Measurements from ENCODE around the gene EVA1A.

GRCh38 chr2:75580156-75580555 lies 19.4 kb upstream of the EVA1A start:
- TF ChIP-seq CTCF (IDR thresholded peaks at IDR 0.05; ENCODE audit: insufficient read depth, low read depth, low read length): no peak
- TF ChIP-seq EZH2 (IDR thresholded peaks at IDR 0.05; ENCODE audit: insufficient read depth, low read length): no peak
